GM19455 (cell line): ENCODE data around the gene ITGA5.

Experiments
- ATAC-seq: cut with Tn5 transposase; IDR thresholded peaks from one replicate; pipeline ENCODE4 v1.9.1; 2021; ENCODE audit not compliant: unreplicated experiment

The ITGA5 gene

DNA sequence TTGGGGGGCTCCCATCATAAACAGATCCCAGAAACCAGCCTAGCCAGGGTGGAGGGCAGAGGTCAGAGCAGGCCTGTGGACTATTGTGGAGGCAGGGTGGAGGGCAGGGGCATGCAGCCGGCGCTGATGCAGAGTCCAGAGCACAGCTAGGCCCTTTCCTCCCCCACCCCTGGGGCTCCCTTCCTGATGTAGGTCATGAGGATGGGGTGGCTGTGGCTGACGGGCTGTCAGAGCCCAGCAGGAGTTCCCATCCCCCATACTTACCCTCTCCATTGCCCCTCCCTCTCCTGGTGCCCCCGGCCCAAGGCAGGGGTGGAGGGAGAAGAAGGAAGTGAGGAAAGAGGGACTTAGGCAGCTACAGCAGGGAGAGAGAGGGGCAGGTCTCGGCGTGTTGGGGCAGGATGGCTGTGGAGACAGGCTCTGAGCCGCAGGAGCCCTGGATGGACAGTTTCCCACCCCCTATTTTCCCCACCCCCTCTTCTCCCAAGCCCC is 28.8 kb downstream of the ITGA5 start:
- no peak for ATAC-seq

GRCh38 chr12:54389607-54390175 is 29.4 kb downstream of the ITGA5 start:
- ATAC-seq, result no peak

GRCh38 chr12:54389134-54389508 is 29.9 kb downstream of the ITGA5 start:
- no peak for ATAC-seq

DNA sequence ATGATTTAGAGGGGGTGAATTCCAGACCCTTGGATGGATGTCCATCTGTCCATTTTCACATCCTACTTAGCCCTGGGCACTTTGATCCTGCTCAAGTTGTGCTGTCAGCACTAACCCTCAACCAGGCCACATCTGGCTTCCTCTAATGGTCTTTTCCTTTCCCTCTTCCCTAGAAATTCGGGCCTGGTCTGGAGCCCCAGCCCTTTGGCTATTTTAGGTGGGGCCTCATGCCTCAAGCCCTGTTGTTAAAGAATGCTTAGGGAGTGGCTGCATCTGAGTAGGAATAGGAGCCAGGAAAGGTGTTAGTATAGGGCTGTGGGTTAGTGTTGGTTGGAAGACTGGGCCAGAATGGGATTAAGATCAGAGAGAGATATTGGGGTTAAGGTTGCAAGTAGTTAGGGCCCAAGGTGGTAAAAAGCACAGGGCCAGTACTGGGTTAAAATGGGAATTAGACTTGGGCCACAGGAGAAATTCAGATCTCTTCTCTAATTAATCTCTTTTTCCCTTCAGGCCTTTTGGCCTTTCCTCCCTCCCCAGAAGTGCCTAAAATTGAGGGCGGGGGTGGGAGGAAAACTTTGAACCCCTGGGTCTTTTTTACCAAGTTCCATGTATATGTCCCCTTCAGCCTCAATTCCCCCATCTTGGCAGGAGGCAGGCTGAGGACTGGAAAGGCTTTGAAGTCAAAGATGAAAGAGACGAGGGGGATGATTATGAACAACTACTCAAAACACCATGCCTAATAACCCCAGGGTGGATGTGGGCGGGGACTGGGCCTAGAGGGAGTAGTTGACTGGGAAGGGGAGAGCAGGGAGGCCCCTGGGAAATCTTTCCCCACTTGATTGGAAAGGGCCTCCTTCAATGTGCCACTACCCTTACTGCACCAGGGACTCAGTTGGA is 30.6 kb downstream of the ITGA5 start:
- no peak for ATAC-seq

DNA sequence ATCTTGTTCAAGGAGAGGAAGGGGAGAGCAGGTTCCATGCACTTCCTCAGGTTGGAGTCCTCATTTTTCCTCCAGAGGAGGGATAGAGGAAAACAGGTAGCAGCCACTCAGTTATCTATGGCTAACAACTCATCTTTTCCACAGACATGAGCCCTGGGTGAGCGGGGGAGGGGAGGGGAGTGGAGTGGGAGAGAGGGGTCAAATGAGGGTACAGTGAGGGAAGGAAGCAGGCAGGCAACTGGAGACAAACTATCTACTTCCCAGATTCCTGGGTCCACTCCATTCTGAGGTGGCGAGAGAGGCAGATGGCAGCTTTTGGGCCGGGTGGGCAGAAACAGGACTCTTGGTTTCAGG is 32.0 kb downstream of the ITGA5 start:
- no peak for ATAC-seq

GRCh38 chr12:54386403-54387113 is 32.5 kb downstream of the ITGA5 start:
- ATAC-seq, result no peak

DNA sequence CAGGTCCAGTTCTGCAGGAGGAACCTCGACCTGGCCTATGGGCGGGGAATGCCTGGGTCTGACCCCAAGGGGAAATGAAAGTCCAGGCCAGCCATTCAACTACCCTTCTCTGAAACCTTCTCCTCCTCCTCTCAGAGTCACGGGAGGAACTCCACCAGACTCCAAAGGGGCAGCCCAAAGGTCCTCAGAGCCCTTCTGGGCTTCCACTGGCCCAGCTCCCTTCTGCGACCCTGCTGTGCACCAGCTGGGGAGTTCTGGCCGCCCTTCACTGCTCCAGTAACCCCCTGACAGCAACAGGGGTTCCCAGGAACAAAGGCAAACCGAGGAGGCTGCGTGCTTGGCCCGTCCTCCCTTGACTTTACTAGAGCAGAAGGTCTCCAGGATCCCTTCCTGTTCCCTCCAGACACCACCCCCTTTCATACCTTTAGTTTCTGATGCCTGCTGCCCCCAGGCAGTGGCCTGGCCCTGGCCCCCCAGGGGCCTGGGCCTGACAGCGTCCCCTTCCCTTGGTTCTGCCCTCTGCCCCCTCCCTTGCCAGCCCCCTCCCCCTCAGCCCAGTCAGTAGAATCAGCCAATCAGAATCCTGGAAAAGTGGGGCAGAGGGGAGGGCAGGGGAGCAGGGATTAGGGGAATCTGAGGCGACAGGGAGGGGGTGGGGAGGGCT is 33.7 kb downstream of the ITGA5 start:
- peak; percentile 44 for ATAC-seq

- peak; percentile 45 for ATAC-seq
Measured at GRCh38 chr12:54384591-54385041, 34.5 kb downstream of the ITGA5 start, which contains the start of gene ZNF385A. ZNF385A (minus strand) TSS chr12:54384733; CDS start chr12:54384514, 219 bp downstream.

DNA sequence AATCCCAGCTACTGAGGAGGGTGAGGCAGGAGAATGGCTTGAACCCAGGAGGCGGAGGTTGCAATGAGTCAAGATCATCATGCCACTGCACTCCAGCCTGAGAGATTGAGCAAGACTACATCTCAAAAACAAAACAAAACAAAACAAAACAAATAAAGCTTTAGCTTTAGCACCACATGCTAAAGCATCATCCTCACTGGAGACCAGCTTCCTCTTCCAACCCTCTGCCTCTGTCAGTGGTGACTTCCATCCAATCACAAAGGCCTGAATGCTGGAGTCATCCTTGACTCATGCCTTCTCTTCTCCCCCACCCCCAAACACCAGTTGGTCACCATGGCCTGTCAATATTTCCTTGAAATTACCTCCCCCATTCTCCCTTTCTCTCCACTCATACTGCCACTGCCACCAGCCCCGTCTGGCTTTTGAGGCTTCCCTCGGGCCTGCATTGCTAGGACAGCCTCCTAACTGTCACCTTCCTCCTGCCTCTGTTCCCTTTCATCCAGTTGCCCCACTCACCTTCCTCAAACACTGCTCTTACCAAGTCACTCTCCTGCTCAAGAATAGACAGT is 35.9 kb downstream of the ITGA5 start:
- ATAC-seq, result no peak

DNA sequence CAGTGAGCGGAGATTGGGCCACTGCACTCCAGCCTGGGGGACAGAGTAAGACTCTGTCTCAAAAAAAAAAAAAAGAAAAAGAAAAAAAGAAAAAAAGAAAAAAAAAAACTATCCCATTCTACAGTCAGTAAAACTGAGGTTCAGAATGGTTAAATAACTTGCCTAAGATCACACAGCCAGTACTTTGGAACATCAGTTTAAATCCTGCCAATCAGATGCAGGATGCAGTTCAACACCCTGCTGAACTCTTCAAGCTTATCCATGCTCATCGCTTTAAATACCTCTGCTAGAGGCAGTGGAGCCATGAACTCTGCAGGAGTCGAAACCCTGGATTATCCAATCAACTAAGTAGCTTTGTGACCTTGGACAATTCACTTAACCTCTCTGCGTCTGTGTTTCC is 37.9 kb downstream of the ITGA5 start:
- no peak for ATAC-seq

DNA sequence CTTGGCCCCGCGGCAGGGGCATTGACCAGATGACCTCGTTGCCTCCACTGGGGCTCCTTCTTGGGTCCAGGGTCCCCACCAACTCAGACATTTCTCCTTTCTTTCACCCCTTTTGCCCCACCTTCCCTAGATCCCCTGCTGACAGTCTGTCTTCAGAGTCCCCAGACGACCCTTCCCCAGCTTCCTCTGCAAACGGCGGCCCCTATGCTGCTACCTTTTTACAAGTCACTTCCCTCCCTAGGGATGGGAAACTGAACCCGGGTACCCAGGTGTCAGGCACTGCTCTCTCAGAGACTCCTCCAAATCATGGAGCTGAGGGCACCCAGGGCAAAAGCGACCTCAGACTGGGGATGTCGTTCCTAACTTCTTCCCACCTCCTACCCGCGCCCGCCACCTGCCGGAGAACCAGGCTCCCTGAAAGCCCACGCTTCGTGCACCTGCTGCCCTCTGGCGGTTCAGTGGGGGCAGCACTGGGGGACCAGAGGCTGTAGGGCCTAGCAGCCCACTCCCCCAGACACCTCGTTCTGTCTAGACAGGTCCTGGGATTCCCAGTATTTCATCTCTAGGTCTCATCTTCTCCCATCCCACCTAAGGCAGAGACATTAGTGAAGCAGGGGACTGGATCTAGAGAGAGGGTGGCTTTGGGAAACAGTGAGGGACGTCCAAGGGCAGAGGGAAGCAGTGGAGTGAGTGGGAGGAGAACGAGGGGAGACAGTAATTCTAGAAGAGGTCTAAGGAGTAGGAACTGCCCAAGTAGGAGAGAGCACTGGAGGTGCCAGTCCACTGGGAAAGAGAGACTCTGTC is 39.5 kb downstream of the ITGA5 start:
- peak; percentile 78 for ATAC-seq

- ATAC-seq, result peak; percentile 68
Measured at GRCh38 chr12:54378796-54379397, 40.2 kb downstream of the ITGA5 start.

DNA sequence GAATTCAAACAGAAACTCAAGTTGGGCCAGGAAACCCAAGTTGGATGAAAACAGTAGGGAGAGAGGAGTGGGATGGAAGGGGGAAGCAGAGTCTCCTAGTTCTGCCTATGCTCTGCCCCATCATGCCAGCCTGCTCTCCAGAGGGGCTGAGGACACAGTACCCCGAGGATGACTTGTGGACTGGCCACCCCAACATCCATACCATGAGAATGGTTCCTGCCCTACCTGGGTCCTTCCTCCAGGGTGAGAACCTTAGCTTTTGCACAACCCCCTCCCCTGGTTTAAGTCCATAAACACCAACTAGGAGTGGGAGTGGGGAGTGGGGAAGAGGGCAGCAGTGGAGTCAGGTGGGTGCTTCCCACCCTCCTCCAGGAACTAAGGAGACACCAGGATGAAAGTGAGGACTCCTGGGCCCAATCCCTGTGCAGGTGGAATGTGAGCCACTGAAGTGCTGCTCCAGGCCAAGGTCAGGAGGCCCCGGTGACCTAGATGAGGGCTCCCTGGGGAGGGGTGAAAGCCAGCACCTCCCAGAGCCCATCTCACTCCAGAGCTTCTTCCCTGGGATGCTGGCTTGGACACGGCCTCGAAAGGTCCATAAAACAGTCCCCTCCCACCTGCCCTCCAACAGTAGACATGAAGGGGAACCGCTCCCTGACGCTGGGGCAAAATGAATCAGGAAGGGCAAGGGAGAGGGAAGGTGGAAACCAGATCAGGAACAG is 41.1 kb downstream of the ITGA5 start:
- ATAC-seq, result no peak

GRCh38 chr12:54377007-54377406 is 42.1 kb downstream of the ITGA5 start:
- ATAC-seq, result no peak

- ATAC-seq, result no peak
Measured at GRCh38 chr12:54376596-54376995, 42.5 kb downstream of the ITGA5 start.

- no peak for ATAC-seq
Measured at GRCh38 chr12:54375259-54375579, 43.8 kb downstream of the ITGA5 start.

- no peak for ATAC-seq
Measured at GRCh38 chr12:54374562-54375258, 44.4 kb downstream of the ITGA5 start.
